Esophagus squamous epithelium (tissue), 4 donors: ENCODE results near the gene HIF1A.

Source experiments
- CTCF ChIP-seq, 6 experiments: fragments of 450-650 bp in 4 of 6; fragments of 200-600 bp in 2 of 6; sonication (generic) in 2 of 6; IDR thresholded peaks; one replicate each; pipeline ENCODE4 v1.5.1; 2016 to 2019; ENCODE audit warnings: antibody characterized with exemption in 6 of 6, mild to moderate bottlenecking in 4 of 6, moderate library complexity in 4 of 6
- POLR2A ChIP-seq, 4 donors: fragments of 450-650 bp; IDR thresholded peaks; one replicate each; pipeline ENCODE4 v1.6.1; 2017; ENCODE audit warnings: antibody characterized with exemption in 4 of 4, mild to moderate bottlenecking in 4 of 4, moderate library complexity in 3 of 4

DNA sequence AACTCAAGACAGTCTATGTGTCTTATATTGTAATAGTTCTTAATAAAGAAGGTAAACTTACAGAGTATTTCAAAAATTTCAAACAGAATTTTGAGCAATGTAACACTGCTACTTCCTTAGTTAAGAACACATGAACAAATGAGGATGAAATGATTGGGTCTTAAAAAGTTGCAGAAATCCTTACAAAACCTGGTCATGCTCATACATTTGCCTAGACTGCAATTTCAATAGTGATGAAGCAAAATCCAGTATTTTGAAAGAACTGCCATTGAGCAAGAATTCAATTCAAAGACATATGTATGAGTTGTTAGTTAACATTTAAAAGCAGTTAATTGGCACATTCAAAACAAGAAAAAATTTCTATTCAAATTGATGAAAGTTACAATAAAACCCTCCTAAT, 17.8 kb upstream of the HIF1A start:
- TF ChIP-seq CTCF (IDR thresholded peaks at IDR 0.05), result no peak
- TF ChIP-seq POLR2A (IDR thresholded peaks at IDR 0.05), result no peak
